G401.6 (cell line): ENCODE measurements around the gene EPAS1.

Experiments used
- FAIRE-seq: peaks from 2 replicates; lab custom pipeline; 2012; peaks lifted over from hg19 to GRCh38; lab: Jason Lieb, UNC

EPAS1 gene

DNA sequence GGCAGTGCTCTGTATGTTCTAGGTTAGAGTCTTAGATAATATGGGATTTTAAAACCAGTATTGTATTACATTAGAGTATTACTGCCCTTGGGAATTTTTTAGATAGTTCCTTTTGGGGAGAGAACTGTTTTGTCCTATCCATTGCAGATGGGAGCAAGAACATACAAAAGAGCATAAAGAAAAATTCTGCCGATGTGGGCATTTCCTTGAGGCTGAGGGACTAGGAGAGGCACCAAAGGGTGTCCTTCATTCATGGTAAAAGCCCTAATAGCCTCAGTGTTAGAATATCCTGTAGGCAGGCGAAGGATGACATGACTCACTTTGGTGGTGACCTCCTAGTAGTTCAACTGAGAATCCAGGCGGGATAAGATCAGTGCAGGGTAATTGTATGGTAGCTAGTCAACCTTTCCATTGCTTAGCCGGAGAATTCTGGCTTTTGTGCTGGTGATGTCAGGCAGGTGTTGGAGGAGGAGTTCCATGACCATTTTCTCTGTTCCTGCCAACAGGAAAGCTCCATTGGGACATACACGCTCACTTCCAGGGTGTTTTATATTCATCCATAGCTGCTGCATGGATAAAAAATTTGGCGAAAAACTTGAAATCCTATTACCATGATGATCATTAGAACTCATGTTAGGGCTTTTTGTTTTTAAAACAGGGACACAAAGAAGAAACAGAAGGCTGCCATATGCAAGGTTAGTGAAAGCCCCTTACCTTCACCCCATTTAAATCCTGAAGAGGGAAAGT lies 28.1 kb downstream of the EPAS1 start:
- FAIRE-seq = no peak

DNA sequence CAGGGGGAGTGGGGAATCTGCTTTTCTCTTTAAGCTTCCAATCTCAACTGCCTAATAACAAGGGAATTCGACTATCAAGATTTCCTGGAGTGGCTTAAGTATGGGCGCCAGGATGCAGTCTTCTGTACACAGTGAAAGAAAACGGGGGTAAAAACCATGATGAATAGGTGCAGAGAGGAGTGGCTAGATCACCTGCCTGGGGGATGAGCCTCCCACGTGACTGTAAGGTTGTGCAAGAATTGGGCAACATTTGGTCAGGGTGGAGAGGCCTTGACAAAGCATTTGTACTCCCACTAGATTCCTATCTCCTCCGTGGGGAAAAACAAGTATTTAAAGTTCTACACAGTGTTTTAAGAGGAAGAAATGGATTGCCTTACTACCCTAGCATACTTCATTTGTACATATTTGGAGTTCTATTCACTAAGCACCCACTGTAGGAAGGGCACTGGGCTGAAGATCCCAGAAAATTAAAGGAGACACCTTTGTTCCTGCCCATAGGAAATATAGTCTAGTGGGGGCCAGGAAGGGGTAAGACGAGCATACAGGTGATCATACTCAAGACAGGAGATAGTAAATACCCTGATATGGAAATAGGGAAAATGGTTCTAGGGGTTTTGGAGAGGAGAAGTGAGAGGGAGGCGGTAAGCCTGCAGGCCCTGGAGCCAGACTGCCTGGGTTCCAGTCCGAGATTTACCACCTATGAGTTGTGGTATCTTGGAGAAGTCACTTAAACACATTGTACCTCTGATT lies 29.2 kb downstream of the EPAS1 start:
- no peak for FAIRE-seq

DNA sequence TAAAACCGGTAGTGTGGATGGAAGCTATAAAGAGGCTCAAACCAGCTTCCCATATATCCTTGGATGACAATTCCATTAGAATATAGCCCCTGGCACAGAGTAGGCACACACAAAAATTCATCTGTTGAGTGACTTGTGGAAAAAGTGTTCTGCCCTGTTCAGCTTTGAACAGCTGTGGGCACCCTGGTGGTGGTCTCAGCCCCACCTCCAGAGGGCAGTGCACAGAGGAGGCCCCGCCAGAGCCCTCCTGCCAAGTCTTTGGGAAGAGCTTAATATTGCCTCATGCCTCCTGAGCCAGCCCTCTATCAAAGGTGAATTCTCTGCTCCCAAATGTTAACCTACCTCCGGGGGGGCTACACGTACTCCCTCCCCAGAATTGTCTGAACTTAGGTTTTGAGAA lies 30.4 kb downstream of the EPAS1 start:
- no peak for FAIRE-seq

DNA sequence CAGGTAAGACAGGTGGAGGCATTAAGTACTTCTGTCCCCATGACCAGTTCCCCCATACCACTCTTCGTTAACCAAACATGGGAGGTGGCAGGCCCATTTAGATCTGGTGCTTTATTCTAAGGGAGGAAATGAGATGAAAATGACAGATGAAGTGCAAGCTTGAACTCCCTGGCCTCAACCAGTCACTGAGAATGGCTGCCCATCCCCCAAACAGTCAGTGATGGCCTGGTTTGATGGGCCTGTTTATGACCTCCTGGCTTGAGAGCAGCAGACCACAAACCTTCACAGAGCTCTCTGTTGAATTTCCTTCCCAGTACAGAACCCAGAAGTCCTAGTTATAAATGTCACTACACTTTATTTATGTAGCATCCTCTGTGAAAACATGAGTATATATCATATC lies 31.1 kb downstream of the EPAS1 start:
- FAIRE-seq = no peak

DNA sequence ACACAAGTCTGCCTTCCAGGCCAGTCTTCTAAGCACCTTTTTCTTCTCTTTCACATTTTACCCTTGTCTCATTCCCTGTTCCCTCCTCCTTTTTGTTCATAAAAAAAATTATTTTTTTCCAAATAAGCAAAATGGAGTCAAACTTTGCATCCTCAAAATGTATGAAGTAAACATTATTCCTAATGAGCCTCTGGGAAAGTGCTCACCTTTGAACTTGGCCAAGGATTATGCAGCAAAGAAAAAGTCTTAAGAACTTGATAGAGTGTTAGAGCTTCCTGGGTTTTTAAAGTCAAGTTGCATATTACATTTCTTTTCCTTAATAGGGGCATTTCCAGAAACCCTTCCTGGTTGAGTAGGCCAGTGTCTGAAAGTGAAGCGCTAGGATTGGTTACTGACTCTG lies 31.6 kb downstream of the EPAS1 start:
- FAIRE-seq = no peak

DNA sequence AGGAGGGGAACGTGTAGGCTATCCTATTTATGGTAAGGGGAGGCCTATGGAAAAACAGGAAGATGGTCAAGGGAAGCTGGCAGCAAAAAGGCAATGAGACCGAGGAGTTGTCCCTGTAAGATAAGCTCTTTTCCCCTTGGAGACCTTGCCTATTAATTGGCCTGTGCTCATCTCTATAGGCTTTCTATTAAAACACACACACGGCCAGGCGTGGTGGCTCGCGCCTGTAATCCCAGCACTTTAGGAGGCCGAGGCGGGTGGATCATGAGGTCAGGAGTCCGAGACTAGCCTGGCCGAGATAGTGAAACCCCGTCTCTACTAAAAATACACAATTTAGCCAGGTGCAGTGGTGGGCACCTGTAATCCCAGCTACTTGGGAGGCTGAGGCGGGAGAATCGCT lies 32.1 kb downstream of the EPAS1 start:
- no peak for FAIRE-seq

DNA sequence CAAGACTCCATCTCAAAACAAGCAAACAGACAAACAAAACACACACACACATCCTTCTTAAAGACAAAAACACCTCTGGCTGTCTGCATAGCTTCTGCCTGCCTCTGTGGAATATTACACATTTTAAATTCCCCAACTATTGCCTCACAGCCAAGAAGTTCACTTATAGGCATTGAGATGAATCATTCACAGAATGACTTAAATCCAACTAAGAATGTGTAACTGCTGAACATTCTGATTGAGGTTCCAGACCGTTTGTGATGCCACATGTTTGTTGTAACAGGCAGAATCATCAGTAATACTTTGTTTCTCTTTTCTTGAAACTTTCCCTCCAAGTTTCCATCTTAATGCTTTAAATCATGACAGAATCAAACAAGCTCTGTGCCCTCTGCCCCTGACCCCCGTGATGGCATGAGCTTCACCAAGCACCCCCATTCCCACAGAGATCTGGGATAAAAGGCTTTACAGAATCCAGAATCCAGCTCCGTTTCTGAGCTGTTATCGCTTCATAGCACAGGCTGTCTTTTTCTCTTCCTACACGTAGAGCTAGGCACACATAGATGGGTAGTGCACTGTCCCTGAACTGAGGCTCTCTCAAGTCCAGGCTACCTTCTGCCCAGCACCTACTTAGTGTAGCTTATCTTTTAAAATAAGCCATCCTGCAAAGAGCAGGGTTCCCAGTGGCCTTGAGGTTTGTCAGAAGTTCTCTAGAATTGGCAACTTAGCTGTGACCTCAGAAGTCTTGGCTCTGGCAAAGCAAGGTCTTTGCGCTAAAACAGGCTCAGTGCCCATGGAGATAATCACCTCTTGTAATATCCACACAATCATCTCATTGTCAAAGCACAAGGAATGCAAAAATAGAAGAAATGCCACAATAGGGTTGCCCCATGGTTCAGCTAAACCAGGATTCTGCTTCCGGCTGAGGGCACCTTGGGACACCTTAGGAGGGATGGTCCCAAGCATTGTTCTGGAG lies 32.9 kb downstream of the EPAS1 start:
- FAIRE-seq = no peak

DNA sequence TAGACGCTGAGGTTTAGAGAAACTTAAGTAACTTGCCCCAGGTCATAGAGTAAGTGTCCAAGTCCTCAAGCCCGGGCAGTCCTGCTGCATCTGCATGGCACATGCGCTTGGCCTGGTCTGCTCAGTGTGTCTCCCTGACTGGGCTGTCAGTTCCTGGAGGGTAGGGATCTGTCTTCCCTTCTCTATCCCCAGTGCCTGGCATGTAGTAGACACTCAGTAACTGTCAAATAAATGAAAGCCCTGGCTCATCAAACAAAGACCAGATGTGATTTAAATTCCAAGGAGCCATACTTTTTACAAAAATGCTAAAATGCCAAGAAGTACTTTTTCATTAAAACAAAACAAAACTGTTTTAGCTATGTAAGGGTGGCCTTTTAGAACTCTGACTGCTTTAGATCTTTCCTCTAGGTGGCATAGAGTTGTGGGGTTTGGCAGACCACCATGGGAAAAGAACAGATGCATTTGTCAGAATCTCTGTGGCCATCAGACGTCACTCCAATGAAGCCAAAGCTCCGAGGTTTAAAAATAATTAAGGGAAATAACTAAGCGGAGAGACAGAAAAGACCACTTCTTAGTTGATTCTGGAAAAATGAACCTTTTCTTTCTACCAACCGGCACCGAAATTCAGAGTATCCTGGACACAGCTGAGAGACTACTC lies 34.0 kb downstream of the EPAS1 start:
- no peak for FAIRE-seq

DNA sequence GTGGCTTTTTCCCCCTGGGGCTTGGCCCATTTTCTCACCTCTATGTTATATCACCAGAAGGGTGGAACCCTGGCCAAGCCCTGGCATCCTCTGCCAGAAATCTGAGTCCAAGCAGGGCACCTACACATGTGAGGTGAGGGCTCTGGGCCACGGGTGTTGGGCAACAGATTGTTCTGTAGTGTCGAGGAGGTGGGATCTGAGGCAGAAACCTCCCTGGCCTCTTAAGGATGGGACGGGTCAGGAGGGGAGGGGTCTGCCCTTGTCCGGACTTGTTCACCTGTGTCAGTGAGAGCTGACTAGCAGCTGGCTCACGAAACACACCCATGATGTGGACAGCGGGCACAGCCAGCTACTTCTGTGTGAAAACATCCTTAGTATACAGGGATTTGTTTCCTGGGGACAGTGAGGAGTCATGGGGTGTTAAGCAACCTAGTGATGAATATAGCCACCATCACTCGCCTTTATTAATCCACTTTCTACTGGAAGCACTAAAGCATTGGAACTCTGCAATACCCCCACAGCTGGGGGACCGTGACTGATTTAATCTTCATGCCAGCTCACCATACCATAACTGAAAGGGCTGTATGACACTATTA lies 35.6 kb downstream of the EPAS1 start:
- no peak for FAIRE-seq

DNA sequence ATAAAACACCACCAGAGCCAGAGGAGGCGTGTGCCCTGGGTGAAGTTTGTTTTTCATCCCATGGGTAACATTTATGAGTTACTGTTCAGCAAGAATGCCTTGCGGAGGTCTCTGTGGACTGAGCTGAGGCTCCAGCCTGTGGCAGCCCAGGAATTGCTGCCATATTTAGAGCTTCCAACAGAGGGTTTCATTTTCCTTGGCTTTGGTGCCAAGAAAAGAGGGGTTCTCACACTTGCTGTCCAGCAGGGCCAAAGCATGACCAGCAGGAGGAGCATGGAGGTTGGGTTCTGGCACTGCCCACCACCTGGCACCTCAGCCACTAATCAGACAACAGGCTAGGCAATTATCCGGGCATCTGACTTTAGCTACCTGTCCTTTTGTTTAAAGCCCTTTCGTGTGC lies 36.7 kb downstream of the EPAS1 start:
- FAIRE-seq = no peak

DNA sequence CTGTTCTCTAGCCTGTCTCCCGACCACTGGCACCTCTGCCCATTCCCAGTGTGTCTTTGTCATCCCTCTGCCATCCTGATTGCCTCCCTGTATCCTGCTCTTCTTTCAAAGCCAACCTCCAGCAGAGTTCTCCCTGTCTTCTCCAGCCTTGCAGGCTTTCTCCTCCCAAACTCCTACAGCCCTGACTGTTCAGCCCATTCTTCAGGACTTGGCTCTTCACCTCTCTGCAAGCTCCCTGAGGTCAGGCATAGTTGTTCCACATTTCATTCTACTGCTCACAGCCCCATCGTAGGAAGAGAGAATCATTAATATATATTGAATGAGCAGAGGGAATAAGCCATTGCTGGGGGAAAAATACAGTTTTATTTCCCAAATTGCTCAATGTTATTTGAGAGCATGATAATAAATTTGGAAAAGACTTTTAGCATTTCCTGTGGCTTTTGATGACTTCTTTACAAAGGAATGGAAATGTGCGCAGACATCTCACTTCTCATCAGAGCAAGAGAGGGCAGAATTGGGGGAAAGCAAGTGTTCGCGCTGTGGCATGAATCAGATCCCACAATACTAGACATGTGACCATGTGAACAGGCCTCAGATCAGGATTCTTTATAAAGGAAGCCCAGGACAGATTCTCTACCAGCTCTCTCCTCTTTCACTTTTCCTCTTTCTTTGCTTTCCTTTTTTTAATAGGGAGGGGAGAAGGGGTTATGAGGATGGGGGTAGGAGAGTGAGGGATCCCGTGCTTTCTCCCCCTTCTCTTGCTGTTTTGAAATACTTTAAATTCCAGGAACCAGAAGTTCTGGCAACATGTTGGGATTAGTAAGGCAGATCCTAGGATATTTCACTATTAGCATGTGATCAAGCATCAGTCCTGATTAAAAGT lies 37.4 kb downstream of the EPAS1 start:
- no peak for FAIRE-seq

DNA sequence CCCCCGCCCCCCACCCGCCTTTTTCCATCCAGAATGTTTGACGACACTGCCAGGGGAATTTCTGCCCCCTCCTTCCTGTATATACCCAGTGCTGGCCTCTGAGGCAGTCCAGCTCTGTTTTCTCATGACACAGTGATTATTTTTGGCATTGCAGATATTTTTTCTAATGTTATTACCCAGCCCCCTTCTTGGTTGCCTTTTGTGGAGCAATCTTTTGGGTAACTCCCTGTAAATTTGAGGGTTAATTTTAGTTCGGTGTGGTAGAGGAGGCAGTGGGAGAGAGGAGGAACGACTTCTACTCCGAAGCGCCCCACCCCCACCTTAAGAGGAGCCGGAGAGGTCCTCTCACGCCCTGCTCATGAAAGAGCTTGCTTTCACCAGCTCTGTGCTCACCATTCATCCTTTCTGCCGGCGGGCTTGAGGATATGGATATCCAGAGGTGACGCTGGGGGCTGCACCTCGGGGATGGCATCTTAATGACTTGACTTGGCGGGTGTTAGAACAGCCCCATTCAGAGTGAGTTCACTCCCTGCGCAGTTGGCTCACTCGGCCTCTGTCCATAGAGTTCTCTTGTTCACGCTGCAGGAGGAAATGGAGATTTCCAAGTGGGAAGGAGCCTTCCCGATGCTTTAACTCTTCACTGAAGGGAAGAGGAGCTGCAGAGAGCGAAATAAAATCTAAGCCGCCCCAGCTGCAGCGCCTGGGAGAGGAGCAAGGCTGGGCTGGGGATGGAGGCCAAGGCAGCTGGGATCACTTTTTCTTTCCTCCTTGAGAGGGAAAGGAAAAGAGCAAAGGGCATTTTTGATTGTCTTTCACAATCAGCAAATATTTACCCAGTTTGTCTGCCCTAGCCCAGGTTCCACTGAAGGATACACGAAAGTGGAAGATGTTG lies 38.4 kb downstream of the EPAS1 start:
- no peak for FAIRE-seq

DNA sequence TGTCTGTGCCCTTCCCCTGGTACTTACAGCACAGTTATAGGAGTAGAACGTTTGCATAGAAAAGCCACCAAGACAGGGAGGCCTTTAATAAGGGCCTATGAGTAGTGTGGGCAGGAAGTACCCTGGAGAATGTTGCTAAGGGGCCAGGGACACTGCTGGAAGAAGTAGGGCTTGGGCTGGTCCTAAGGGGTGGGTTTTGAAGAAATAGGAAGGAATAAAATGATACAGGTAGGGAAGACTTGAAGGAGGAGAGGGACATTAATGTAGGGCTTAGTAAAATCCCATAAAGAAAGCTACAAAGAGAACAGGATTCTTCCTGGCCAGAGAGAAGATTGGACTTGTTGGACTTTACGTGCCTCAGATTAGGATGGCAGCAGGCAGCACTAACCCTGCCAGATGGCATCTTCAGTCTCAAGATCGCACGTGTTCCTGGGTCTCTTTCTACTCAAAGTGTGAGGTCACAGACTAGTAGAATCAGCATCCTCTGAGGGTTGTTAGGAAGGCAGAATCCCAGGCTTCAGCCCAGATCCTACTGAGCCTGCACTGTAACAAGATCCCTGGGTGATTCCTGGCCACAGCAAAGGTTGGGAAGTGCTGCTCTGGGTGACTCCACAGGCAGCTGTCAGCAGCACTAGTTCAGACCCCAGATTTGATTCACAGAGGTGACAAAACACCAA lies 39.2 kb downstream of the EPAS1 start:
- FAIRE-seq = no peak

DNA sequence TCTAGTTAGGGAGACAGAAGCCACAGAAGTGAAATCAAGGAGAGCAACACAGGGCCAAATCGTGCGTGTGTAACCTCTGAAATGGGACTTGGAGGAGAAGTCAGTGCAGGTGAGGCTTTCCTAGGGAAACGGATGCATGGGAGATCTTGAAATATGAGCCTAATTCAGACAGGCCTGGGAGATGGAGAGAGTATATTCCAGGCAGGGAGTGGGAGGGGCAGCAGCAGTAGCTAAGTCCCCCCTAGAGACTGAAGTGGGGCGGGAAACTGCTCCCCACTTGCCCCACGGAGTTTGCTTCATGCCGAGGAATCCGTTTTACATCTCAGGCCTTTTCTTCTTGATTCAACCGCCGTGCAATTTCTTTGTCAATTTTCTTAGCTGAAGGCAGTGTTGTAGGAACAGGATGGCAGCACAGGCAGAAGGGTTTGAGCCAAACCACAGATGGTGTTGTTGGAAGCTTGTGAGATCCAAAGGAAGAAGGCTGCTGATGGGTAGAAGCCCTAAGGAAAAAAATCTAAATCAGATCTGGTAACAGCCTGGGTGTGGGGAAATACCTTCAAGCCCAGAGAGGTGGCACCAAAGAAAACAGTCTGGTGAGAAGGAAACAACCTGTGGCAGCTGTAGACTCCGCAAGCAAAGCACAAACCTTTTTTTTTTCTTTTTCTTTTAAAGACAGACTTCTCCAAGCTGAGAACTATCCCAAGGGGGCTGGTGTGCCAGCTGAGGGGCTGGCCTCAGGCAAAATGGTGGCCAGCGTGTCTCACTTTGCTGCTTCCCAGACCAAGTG lies 40.2 kb downstream of the EPAS1 start:
- no peak for FAIRE-seq

DNA sequence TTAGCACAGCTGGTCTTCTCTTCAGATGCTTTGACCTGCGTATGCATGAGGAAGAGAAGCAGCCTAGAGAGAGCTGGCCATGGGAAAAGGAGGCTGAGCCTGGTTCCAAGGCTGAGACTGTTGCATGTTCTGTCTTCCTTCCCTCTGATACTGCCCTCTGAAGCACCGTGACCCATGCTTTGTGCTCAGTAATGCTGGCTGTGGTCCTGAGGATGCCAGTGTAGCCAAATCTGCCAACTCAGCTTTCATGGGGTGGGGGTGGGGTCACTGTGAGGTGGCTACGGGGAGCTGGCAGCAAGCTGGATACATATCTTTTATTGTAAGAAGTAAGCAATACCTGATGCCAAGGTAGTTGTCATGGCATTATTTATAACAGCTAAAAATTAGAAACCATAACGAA lies 41.5 kb downstream of the EPAS1 start:
- no peak for FAIRE-seq

DNA sequence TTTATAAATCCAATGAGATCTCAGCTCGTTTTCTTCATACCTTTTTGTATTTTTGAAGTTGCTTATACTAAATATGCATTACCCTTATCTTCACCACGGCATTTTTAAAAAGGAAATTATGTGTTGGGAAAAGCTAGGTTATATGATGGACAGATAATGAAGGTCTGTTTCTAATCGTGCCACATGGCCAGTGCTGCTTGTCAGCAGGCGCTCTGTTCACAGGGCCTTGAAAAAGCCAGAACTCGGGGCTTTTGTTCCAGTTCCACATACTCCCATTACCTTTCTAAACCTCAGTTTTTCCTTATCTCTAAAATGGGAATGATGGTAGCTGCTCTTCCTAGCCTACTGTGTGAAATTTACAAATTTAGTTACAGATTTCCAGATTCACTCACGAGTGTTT lies 42.0 kb downstream of the EPAS1 start:
- no peak for FAIRE-seq

DNA sequence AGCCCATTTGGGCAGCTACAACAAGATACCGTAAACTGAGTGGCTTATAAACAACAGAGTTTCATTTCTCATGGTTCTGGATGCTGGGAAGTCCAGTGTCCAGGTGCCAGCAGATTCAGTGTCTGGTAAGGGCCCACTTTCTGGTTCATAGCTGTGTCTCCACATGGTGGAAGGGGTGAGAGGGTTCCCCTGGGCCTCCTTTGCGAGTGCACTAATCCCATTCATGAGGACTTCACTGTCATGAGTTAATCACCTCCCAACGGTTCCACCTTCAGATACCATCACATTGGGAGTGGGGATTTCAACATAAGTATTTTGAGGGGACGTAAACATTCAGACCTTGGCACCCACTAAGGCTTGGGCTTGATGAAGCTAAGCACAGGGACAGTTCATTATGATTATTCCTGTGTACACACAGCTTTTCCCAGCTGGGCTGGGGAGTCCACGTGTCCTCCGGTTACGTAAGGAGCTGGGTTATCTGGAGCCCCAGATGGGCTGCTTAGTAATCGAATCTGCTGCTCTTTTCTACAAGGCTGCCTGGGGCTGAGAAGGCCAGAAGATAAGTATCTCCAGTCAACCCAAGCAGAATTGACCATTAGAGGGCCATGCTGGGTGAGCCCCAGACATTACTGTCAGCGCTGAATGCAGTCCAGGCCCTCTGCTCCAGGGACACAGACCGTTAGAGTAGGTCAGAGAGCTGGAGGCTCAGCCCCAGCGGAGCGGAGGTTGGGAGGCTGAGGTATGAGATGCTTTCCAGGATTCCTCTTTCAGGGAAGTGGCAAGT lies 42.7 kb downstream of the EPAS1 start:
- FAIRE-seq = no peak
